Activated CD8-positive, alpha-beta memory T cell treated with anti-CD3 and anti-CD28 coated beads, Interleukin-2, amount 10 ng/mL, durations not matched to agents 7 days and 5 days (primary cell): Measurements from ENCODE around the gene METTL23. TPM values are rescaled to one million over a fixed set of nuclear protein-coding genes. Genes with fewer than 3 reads are reported as not detected.
"Not testable (repeated sequence)": the region's sequence is repeated elsewhere in the genome, so short reads cannot be mapped to it uniquely, and the experiment has no call there.

ENCODE experiments used
- ATAC-seq: fragments of 150-1000 bp; cut with Tn5 transposase; one replicate; pipeline ENCODE4 v1.10.0; 2021; ENCODE audit warnings: moderate library complexity
- CTCF ChIA-PET: fragments of 350-600 bp; sonication (Branson Sonifier 250); formaldehyde crosslinking; loops from one replicate; lab custom pipeline; 2021; ENCODE audit warnings: antibody characterized with exemption; lab: Charles Lee
- DNase-seq: peaks from one replicate; pipeline ENCODE4 v3.0.0-alpha.2; 2020
- H3K27ac Mint-ChIP-seq: one replicate; pipeline ENCODE4 v1.8.0; 2021; ENCODE audit warnings: mild to moderate bottlenecking, mixed read lengths
- H3K27me3 Mint-ChIP-seq: one replicate; pipeline ENCODE4 v1.8.0; 2021; ENCODE audit warnings: mixed read lengths
- H3K36me3 Mint-ChIP-seq: one replicate; pipeline ENCODE4 v1.8.0; 2021; ENCODE audit warnings: mild to moderate bottlenecking, mixed read lengths
- H3K4me1 Mint-ChIP-seq: one replicate; pipeline ENCODE4 v1.8.0; 2021; ENCODE audit warnings: mixed read lengths
- H3K4me3 Mint-ChIP-seq: one replicate; pipeline ENCODE4 v1.8.0; 2021; ENCODE audit warnings: mild to moderate bottlenecking, moderate library complexity, mixed read lengths
- H3K9me3 Mint-ChIP-seq: one replicate; pipeline ENCODE4 v1.8.0; 2022; ENCODE audit warnings: low read depth, mixed read lengths
- total RNA-seq, 2 experiments: library from RNA; stranded (reverse); gene quantifications; one replicate each; pipeline ENCODE4 v1.2.3, GENCODE V29; 2021

Gene METTL23
- total RNA-seq, 2 experiments from 2014 or later = 40.3 to 42.1 TPM

GRCh38 chr17:76700270-76700616 lies 26.4 kb upstream of the METTL23 start:
- no peak overlapping the region for H3K4me3 Mint-ChIP-seq
- DNase-seq = no peak

GRCh38 chr17:76700617-76701470 lies 25.8 kb upstream of the METTL23 start:
- ATAC-seq (peak; percentile 64), DNase-seq (peak; percentile 60)
- CTCF ChIA-PET = interaction anchor here (1.0 to 3.0 kb wide), 2 partner anchors 14 to 19 kb away, joined by 3 to 9 read pairs; no protein-coding TSS in a partner anchor
- H3K27ac Mint-ChIP-seq = peak overlapping the region; percentile 24
- peaks cover 28% of the 10 kb centered on the region for H3K4me1 Mint-ChIP-seq
- H3K9me3 Mint-ChIP-seq = no peaks in the 10 kb centered on the region
- H3K4me3 Mint-ChIP-seq = peak overlapping the region; percentile 4
- H3K36me3 Mint-ChIP-seq = no peaks in the 10 kb centered on the region
- H3K27me3 Mint-ChIP-seq = no peaks in the 10 kb centered on the region

More at GRCh38 chr17:76700270-76700616, 26.4 kb upstream of the METTL23 start:
- H3K9me3 Mint-ChIP-seq = no peaks in the 10 kb centered on the region
- no peaks in the 10 kb centered on the region for H3K36me3 Mint-ChIP-seq
- peak; percentile 55 for ATAC-seq
- H3K27me3 Mint-ChIP-seq = no peaks in the 10 kb centered on the region
- peaks cover 34% of the 10 kb centered on the region for H3K4me1 Mint-ChIP-seq
- CTCF ChIA-PET = no interaction called here
- peak overlapping the region; percentile 24 for H3K27ac Mint-ChIP-seq

GRCh38 chr17:76701471-76701967 lies 25.1 kb upstream of the METTL23 start:
- Mint-ChIP-seq H3K9me3 (no peaks in the 10 kb centered on the region), H3K4me1 (peaks cover 23% of the 10 kb centered on the region), H3K4me3 (no peak overlapping the region), H3K36me3 (no peaks in the 10 kb centered on the region), H3K27ac (no peak overlapping the region), H3K27me3 (no peaks in the 10 kb centered on the region)
- CTCF ChIA-PET = interaction anchor here (1.0 to 3.0 kb wide), 3 partner anchors 14 to 78 kb away, joined by 3 to 9 read pairs (median 3); no protein-coding TSS in a partner anchor
- ATAC-seq = no peak
- DNase-seq = no peak

- DNase-seq (no peak), ATAC-seq (no peak)
- no peaks in the 10 kb centered on the region for H3K9me3 Mint-ChIP-seq
- CTCF ChIA-PET = interaction anchor here (0.6 to 3.0 kb wide), 4 partner anchors 13 to 293 kb away, joined by 3 to 9 read pairs (median 3); no protein-coding TSS in a partner anchor
- H3K4me1 Mint-ChIP-seq = peaks cover 18% of the 10 kb centered on the region
- H3K4me3 Mint-ChIP-seq = no peak overlapping the region
- H3K27ac Mint-ChIP-seq = no peak overlapping the region
- peaks cover 3% of the 10 kb centered on the region for H3K36me3 Mint-ChIP-seq
- H3K27me3 Mint-ChIP-seq = no peaks in the 10 kb centered on the region
Observed at GRCh38 chr17:76702076-76702475, 24.6 kb upstream of the METTL23 start.

- Mint-ChIP-seq H3K4me3 (no peak overlapping the region), H3K4me1 (peaks cover 12% of the 10 kb centered on the region), H3K36me3 (peaks cover 3% of the 10 kb centered on the region), H3K27ac (no peak overlapping the region), H3K27me3 (no peaks in the 10 kb centered on the region), H3K9me3 (no peaks in the 10 kb centered on the region)
- DNase-seq = no peak
- no peak for ATAC-seq
- CTCF ChIA-PET = interaction anchor here (1.1 to 3.0 kb wide), 2 partner anchors 14 to 21 kb away, joined by 3 to 9 read pairs; no protein-coding TSS in a partner anchor
Observed at GRCh38 chr17:76702941-76703637, 23.6 kb upstream of the METTL23 start.

- Mint-ChIP-seq H3K27me3 (peaks cover 3% of the 10 kb centered on the region), H3K9me3 (no peaks in the 10 kb centered on the region), H3K4me1 (peaks cover 14% of the 10 kb centered on the region), H3K36me3 (peaks cover 3% of the 10 kb centered on the region), H3K27ac (no peak overlapping the region), H3K4me3 (no peak overlapping the region)
- CTCF ChIA-PET = interaction anchor here (1.0 kb wide), 1 partner anchor 8 kb away, joined by 3 read pairs; no protein-coding TSS in a partner anchor
- no peak for DNase-seq
- no peak for ATAC-seq
Observed at GRCh38 chr17:76704805-76705204, 21.8 kb upstream of the METTL23 start.

- DNase-seq (no peak), ATAC-seq (no peak)
- CTCF ChIA-PET = no interaction called here
- Mint-ChIP-seq H3K4me1 (peaks cover 19% of the 10 kb centered on the region), H3K36me3 (peaks cover 3% of the 10 kb centered on the region), H3K27me3 (peaks cover 3% of the 10 kb centered on the region), H3K9me3 (no peaks in the 10 kb centered on the region), H3K27ac (no peak overlapping the region), H3K4me3 (no peak overlapping the region)
Observed at GRCh38 chr17:76706817-76707216, 19.8 kb upstream of the METTL23 start.

- ATAC-seq (no peak), DNase-seq (no peak)
- peaks cover 6% of the 10 kb centered on the region for H3K36me3 Mint-ChIP-seq
- H3K4me1 Mint-ChIP-seq = peaks cover 19% of the 10 kb centered on the region
- CTCF ChIA-PET = interaction anchor here (0.6 to 1.1 kb wide), 3 partner anchors 27 to 356 kb away, joined by 3 to 7 read pairs (median 3); no protein-coding TSS in a partner anchor
- H3K9me3 Mint-ChIP-seq = no peaks in the 10 kb centered on the region
- H3K4me3 Mint-ChIP-seq = no peak overlapping the region
- peaks cover 3% of the 10 kb centered on the region for H3K27me3 Mint-ChIP-seq
- H3K27ac Mint-ChIP-seq = no peak overlapping the region
Observed at GRCh38 chr17:76707985-76708807, 18.4 kb upstream of the METTL23 start.

- ATAC-seq (no peak), DNase-seq (no peak)
- H3K27me3 Mint-ChIP-seq = peaks cover 3% of the 10 kb centered on the region
- H3K36me3 Mint-ChIP-seq = peaks cover 15% of the 10 kb centered on the region
- CTCF ChIA-PET = interaction anchor here (0.9 to 7.3 kb wide), 4 partner anchors 27 to 186 kb away, joined by 3 to 50 read pairs (median 4); no protein-coding TSS in a partner anchor
- H3K4me1 Mint-ChIP-seq = peaks cover 29% of the 10 kb centered on the region
- H3K4me3 Mint-ChIP-seq = peak overlapping the region; percentile 62
- no peaks in the 10 kb centered on the region for H3K9me3 Mint-ChIP-seq
- no peak overlapping the region for H3K27ac Mint-ChIP-seq
Observed at GRCh38 chr17:76709077-76709950, 17.3 kb upstream of the METTL23 start.

- H3K27me3 Mint-ChIP-seq, H3K9me3 Mint-ChIP-seq, DNase-seq: not testable (repeated sequence)
- H3K4me1 Mint-ChIP-seq = peaks cover 36% of the 10 kb centered on the region
- CTCF ChIA-PET = interaction anchor here (0.6 to 7.3 kb wide), 5 partner anchors 22 to 187 kb away, joined by 3 to 50 read pairs (median 3); no protein-coding TSS in a partner anchor
- H3K27ac Mint-ChIP-seq = peak overlapping the region; percentile 6
- H3K36me3 Mint-ChIP-seq = peaks cover 20% of the 10 kb centered on the region
- peak overlapping the region; percentile 62 for H3K4me3 Mint-ChIP-seq
- ATAC-seq = peak; percentile 38
Observed at GRCh38 chr17:76709951-76710862, 16.4 kb upstream of the METTL23 start.
